Lung (tissue), 12 donors: ENCODE data around the gene NUP35. TPM values are rescaled to one million over a fixed set of nuclear protein-coding genes. Genes with fewer than 3 reads are reported as not detected.

Experiments used
- ATAC-seq: fragments of 200-7000 bp; cut with Tn5 transposase; one replicate; pipeline ENCODE4 v1.9.1; 2020; ENCODE audit warnings: moderate number of reproducible peaks; ENCODE audit not compliant: insufficient read depth, low FRiP score
- DNase-seq, 3 donors: peaks; one replicate each; pipeline ENCODE4 v3.0.0-alpha.2; 2013 to 2017
- H3K27ac ChIP-seq, 2 donors: one replicate each; pipeline ENCODE4 v1.5.1; 2013; ENCODE audit warnings: mild to moderate bottlenecking in 2 of 2, moderate library complexity in 2 of 2, control low read depth in 1 of 2, inconsistent platforms in 1 of 2, low read depth in 1 of 2, low read length in 1 of 2
- H3K27me3 ChIP-seq, 3 donors: one replicate each; pipeline ENCODE4 v1.5.1; 2013; ENCODE audit warnings: low read length in 2 of 3; ENCODE audit not compliant: control insufficient read depth in 3 of 3, insufficient read depth in 3 of 3
- H3K36me3 ChIP-seq, 4 donors: one replicate each; pipeline ENCODE4 v1.5.1; 2013; ENCODE audit warnings: low read length in 4 of 4, mild to moderate bottlenecking in 1 of 4, moderate library complexity in 1 of 4; ENCODE audit not compliant: control insufficient read depth in 4 of 4, insufficient read depth in 4 of 4
- H3K4me1 ChIP-seq, 5 donors: one replicate each; pipeline ENCODE4 v1.5.1; 2013; ENCODE audit warnings: low read length in 5 of 5, mild to moderate bottlenecking in 2 of 5, moderate library complexity in 1 of 5; ENCODE audit not compliant: control insufficient read depth in 5 of 5, insufficient read depth in 5 of 5
- H3K4me3 ChIP-seq: one replicate; pipeline ENCODE4 v1.5.1; 2013; ENCODE audit warnings: mild to moderate bottlenecking, control low read depth, moderate library complexity
- H3K9ac ChIP-seq, 2 donors: one replicate each; pipeline ENCODE4 v1.5.1; 2013; ENCODE audit warnings: low read length in 2 of 2, control low read depth in 1 of 2; ENCODE audit not compliant: insufficient read depth in 1 of 2
- H3K9me3 ChIP-seq, 4 donors: one replicate each; pipeline ENCODE4 v1.5.1; 2013; ENCODE audit warnings: low read length in 3 of 4, mild to moderate bottlenecking in 1 of 4, moderate library complexity in 1 of 4; ENCODE audit not compliant: control insufficient read depth in 4 of 4, insufficient read depth in 3 of 4
- WGBS, 2 donors: extraction: QIAGEN DNeasy Blood & Tissue Kit; methylation state at CpG; one replicate each; pipeline ENCODE4 v1.1.7; 2013; 5-methylcytosine and 5-hydroxymethylcytosine counted together
- polyA plus RNA-seq, 2 donors: library from polyadenylated mRNA; stranded (reverse); fragments of 200-250 nt; gene quantifications; one replicate each; pipeline ENCODE4 v1.2.1, GENCODE V29; 2013
- total RNA-seq, 2 donors: library from RNA; depleted of rRNA in 1 of 2; stranded (reverse); fragments of >200 nt in 1 of 2; gene quantifications; one replicate each; pipeline ENCODE4 v1.2.1, GENCODE V29; 2014 to 2021
- TF ChIP-seq, protein P1 (sequence below): IDR thresholded peaks from 2 replicates; pipeline ENCODE4 v1.5.1; 2012; ENCODE audit warnings: mild to moderate bottlenecking; ENCODE audit errors: control extremely low read depth, extremely low read depth
- donor health status: control.
- donor health status: control.
- donor health status: Bipolar disorder and iron deficiency.
- donor health status: healthy.
- donor health status: DM: yes; HTN: yes; CAD: no.

The NUP35 gene
- total and polyA plus RNA-seq, 4 donors = 9.5 to 28.0 (median 12.4) TPM

DNA sequence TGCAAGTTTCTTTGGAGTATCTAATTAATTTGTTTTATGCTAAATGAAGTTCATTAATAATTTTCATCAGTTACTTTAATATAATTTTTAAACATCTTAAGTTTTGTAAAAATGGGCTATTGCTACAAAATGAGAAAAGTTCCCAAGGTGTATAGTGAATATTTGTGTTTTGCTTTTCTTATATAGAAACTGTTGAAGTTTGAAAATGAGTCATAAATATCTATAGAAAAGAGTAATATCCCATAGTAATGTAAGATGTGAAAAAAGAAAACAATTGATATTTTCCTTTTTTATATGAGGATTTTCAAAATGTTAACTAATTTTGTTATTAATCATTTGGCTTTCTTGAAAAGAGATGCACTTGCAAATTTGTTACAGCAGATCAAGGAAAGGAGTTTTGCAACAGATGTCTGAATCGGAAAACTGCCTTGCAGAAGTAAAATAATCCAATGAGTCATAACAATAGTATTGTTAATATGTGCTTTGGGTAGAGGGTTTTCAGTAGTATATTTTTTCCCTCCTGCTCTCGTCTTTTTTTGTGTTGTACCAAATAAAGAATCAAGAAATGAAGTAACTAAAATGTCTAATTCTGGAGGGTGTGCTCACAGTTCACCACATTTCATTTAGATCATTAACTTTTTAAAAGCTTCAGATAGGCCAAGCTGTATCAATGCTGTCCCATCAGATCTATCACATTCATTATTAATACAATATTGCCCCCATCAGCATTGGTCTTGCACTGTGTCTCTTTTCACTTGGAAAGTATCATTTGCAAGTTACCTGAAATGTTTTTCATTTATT, 30.2 kb upstream of the NUP35 start:
- no peaks in the 10 kb centered on the region for H3K27me3 ChIP-seq
- H3K9me3 ChIP-seq = no peaks in the 10 kb centered on the region
- no peak overlapping the region for H3K4me3 ChIP-seq
- DNase-seq = no peak
- 51 to 57% methylated on average over 2 of the region's 2 CpGs for WGBS, 2 donors
- TF ChIP-seq, protein P1, sequence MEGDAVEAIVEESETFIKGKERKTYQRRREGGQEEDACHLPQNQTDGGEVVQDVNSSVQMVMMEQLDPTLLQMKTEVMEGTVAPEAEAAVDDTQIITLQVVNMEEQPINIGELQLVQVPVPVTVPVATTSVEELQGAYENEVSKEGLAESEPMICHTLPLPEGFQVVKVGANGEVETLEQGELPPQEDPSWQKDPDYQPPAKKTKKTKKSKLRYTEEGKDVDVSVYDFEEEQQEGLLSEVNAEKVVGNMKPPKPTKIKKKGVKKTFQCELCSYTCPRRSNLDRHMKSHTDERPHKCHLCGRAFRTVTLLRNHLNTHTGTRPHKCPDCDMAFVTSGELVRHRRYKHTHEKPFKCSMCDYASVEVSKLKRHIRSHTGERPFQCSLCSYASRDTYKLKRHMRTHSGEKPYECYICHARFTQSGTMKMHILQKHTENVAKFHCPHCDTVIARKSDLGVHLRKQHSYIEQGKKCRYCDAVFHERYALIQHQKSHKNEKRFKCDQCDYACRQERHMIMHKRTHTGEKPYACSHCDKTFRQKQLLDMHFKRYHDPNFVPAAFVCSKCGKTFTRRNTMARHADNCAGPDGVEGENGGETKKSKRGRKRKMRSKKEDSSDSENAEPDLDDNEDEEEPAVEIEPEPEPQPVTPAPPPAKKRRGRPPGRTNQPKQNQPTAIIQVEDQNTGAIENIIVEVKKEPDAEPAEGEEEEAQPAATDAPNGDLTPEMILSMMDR = no peak
- H3K27ac ChIP-seq = no peak overlapping the region
- ATAC-seq = no peak
- H3K9ac ChIP-seq = no peak overlapping the region
- H3K4me1 ChIP-seq = peaks cover 0 to 2% (median 0%) of the 10 kb centered on the region in 5 donors
- no peaks in the 10 kb centered on the region for H3K36me3 ChIP-seq

DNA sequence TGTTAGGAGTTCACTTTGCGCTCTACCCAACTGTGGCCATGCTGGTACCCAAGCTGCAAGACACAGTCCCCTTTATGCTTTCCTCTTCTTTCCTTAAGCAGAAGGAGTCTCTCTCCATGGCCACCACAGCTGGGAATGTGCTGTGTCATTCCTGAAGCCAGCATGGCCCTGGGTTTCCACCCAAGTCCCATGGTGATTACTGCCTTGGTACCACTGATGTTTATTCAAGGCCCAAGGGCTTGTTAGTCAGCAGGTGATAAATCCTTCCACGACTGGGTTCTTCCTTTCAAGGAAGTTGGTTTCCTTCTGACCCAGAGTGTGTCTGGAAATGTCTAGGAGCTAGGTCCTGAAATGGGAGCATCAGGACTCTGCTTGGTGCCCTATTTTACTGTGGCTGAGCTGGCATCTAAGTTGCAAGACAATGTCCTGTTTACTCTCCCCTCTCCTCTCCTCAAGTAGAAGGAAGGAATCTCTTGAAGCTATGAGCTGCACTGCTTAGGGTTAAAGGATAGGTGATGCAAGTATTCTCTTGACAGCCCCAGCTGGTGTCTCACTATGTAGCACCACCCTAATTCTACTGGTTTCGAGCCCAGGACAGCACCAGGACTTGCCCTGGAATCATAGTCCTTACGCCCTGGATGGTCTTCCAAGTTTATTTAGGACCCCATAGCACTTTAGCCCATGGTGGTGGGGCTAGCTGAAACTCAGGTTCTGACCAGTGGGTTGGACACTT, 18.7 kb upstream of the NUP35 start:
- ATAC-seq = no peak
- TF ChIP-seq, protein P1 = no peak

DNA sequence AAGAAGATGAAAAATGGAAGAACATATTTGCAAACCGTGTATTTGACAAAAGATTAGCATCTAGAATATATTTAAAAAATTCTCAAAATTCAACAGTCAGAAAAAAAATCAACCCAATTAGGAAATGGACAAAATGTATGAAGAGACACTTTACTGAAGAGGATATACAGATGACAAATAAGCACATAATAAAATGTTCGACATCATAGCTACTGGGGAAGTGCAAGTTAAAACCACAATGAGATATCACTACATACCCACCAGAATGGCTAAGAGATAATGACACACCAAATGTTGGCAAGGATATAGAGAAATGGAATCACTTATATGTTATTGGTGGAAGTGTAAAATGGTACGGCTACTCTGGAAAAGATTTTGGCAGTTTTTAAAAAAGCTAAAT, 11.7 kb upstream of the NUP35 start:
- TF ChIP-seq, protein P1 = no peak
- Histone ChIP-seq H3K9ac (no peak overlapping the region), H3K4me3 (no peak overlapping the region), H3K27me3 (no peaks in the 10 kb centered on the region), H3K36me3 (no peaks in the 10 kb centered on the region), H3K4me1 (no peaks in the 10 kb centered on the region), H3K27ac (no peak overlapping the region), H3K9me3 (no peaks in the 10 kb centered on the region)
- DNase-seq (no peak), ATAC-seq (no peak)
- WGBS, 2 donors = 88 to 95% methylated on average over 3 of the region's 3 CpGs

More for the DNA sequence above, 18.7 kb upstream of the NUP35 start:
- H3K27me3 ChIP-seq = no peaks in the 10 kb centered on the region
- H3K4me3 ChIP-seq = no peak overlapping the region
- H3K9ac ChIP-seq = no peak overlapping the region
- WGBS, 2 donors = 73% methylated on average over 4 of the region's 4 CpGs
- H3K36me3 ChIP-seq = no peaks in the 10 kb centered on the region
- DNase-seq = no peak
- no peaks in the 10 kb centered on the region for H3K9me3 ChIP-seq
- no peak overlapping the region for H3K27ac ChIP-seq
- H3K4me1 ChIP-seq = no peaks in the 10 kb centered on the region
